ENCODE data around the gene PRRT4.

PRRT4 gene

GRCh38 chr7:128370491-128370890 is 9.0 kb upstream of the PRRT4 start:
- DNase-seq: no peak

- DNase-seq: no peak
Observed at GRCh38 chr7:128366986-128367385, 5.5 kb upstream of the PRRT4 start.

GRCh38 chr7:128366300-128366699 is 4.8 kb upstream of the PRRT4 start:
- peak; percentile 17 for DNase-seq

- DNase-seq: no peak
Observed at GRCh38 chr7:128365432-128365831, 3.9 kb upstream of the PRRT4 start.

- DNase-seq: no peak
Observed at GRCh38 chr7:128364166-128364870, 2.8 kb upstream of the PRRT4 start.

- no peak for DNase-seq
Observed at GRCh38 chr7:128363261-128363721, 1.8 kb upstream of the PRRT4 start.

- no peak for DNase-seq
Observed at GRCh38 chr7:128362670-128363069, 1.2 kb upstream of the PRRT4 start.

GRCh38 chr7:128360359-128360678 is 1.2 kb downstream of the PRRT4 start:
- DNase-seq: no peak

- DNase-seq: no peak
Observed at GRCh38 chr7:128359939-128360338, 1.6 kb downstream of the PRRT4 start.

- DNase-seq: no peak
Observed at GRCh38 chr7:128359336-128359735, 2.2 kb downstream of the PRRT4 start.

GRCh38 chr7:128358233-128358632 is 3.3 kb downstream of the PRRT4 start:
- DNase-seq: no peak

GRCh38 chr7:128357217-128357613 is 4.3 kb downstream of the PRRT4 start:
- DNase-seq: no peak

- DNase-seq: no peak
Observed at GRCh38 chr7:128356546-128357216, 4.8 kb downstream of the PRRT4 start.

- DNase-seq: no peak
Observed at GRCh38 chr7:128353610-128354009, 7.9 kb downstream of the PRRT4 start.

GRCh38 chr7:128353189-128353588 is 8.3 kb downstream of the PRRT4 start:
- no peak for DNase-seq

GRCh38 chr7:128352636-128353035 is 8.9 kb downstream of the PRRT4 start:
- DNase-seq: no peak

GRCh38 chr7:128352153-128352537 is 9.3 kb downstream of the PRRT4 start:
- peak; percentile 95 for DNase-seq

- DNase-seq: peak; percentile 67
Observed at GRCh38 chr7:128351296-128352152, 10.0 kb downstream of the PRRT4 start.

- DNase-seq: no peak
Observed at GRCh38 chr7:128350708-128351295, 10.7 kb downstream of the PRRT4 start.

- no peak for DNase-seq
Observed at GRCh38 chr7:128349466-128349825, 12.0 kb downstream of the PRRT4 start.

GRCh38 chr7:128347647-128348097 is 13.8 kb downstream of the PRRT4 start:
- DNase-seq: peak; percentile 83

- DNase-seq: no peak
Observed at GRCh38 chr7:128344431-128344774, 17.1 kb downstream of the PRRT4 start.
